Osteoblast (primary cell): ENCODE data around the gene ST3GAL3. TPM values are rescaled to one million over a fixed set of nuclear protein-coding genes. Genes with fewer than 3 reads are reported as not detected.
A peak's percentile ranks its signal among the peaks of the same experiment; 100 is the strongest.

ENCODE experiments used
- DNase-seq: peaks from one replicate; pipeline ENCODE4 v3.0.0; 2011; ENCODE audit warnings: low spot score, mixed read lengths; ENCODE audit not compliant: insufficient read length; ENCODE audit errors: missing footprints
- H2AFZ ChIP-seq: 2 replicates; pipeline ENCODE4 v1.6.0; 2011; ENCODE audit warnings: mild to moderate bottlenecking, low read length
- H3K27ac ChIP-seq: 2 replicates; pipeline ENCODE4 v1.5.1; 2011; ENCODE audit warnings: mild to moderate bottlenecking, low read depth, low read length, moderate library complexity
- H3K27me3 ChIP-seq: 2 replicates; pipeline ENCODE4 v1.6.0; 2012; ENCODE audit warnings: mild to moderate bottlenecking, control low read depth, inconsistent platforms, low read length, moderate library complexity; ENCODE audit not compliant: insufficient read depth
- H3K36me3 ChIP-seq: 2 replicates; pipeline ENCODE4 v1.5.1; 2011; ENCODE audit warnings: mild to moderate bottlenecking, low read length, control low read depth, moderate library complexity; ENCODE audit not compliant: insufficient read depth
- H3K4me1 ChIP-seq: 2 replicates; pipeline ENCODE4 v1.5.1; 2011; ENCODE audit warnings: mild to moderate bottlenecking, low read length, control low read depth, moderate library complexity; ENCODE audit not compliant: insufficient read depth
- H3K4me2 ChIP-seq: 2 replicates; pipeline ENCODE4 v1.6.0; 2011; ENCODE audit warnings: mild to moderate bottlenecking, low read length; ENCODE audit not compliant: insufficient read depth
- H3K4me3 ChIP-seq: fragments of 200-600 bp; sonication (generic); 3 replicates; pipeline ENCODE4 v1.5.1; 2012; ENCODE audit warnings: mild to moderate bottlenecking, low read length, inconsistent platforms; ENCODE audit not compliant: insufficient read depth
- H3K79me2 ChIP-seq: 2 replicates; pipeline ENCODE4 v1.6.0; 2012; ENCODE audit warnings: mild to moderate bottlenecking, low read length, control low read depth, inconsistent platforms; ENCODE audit not compliant: insufficient read depth
- H3K9me3 ChIP-seq: 2 replicates; pipeline ENCODE4 v1.5.1; 2011; ENCODE audit warnings: low read depth, low read length, control low read depth
- H4K20me1 ChIP-seq: 2 replicates; pipeline ENCODE4 v1.6.0; 2012; ENCODE audit warnings: mild to moderate bottlenecking, low read length, control low read depth; ENCODE audit not compliant: insufficient read depth
- CTCF ChIP-seq: IDR thresholded peaks from 2 replicates; pipeline ENCODE4 v1.5.1; 2011; ENCODE audit warnings: mild to moderate bottlenecking, low read depth, low read length, moderate library complexity; ENCODE audit errors: extremely low read depth
- total RNA-seq: library from RNA; depleted of rRNA; stranded (reverse); fragments of >200 nt; gene quantifications from 2 replicates; pipeline ENCODE4 v1.2.3, GENCODE V29; 2012

Gene ST3GAL3
- total RNA-seq, 1 donor: 18.5 TPM

GRCh38 chr1:43763497-43763973 is 56.2 kb downstream of the ST3GAL3 start:
- Histone ChIP-seq H3K4me1 (peaks cover 14% of the 10 kb centered on the region), H3K27ac (no peak overlapping the region), H3K27me3 (no peaks in the 10 kb centered on the region), H3K9me3 (no peaks in the 10 kb centered on the region), H4K20me1 (peaks cover 2% of the 10 kb centered on the region), H3K79me2 (peaks cover 27% of the 10 kb centered on the region), H2AFZ (no peak overlapping the region), H3K4me3 (no peak overlapping the region), H3K4me2 (no peak overlapping the region), H3K36me3 (no peaks in the 10 kb centered on the region)
- peak; percentile 97 for TF ChIP-seq CTCF
- DNase-seq: peak; percentile 95

DNA sequence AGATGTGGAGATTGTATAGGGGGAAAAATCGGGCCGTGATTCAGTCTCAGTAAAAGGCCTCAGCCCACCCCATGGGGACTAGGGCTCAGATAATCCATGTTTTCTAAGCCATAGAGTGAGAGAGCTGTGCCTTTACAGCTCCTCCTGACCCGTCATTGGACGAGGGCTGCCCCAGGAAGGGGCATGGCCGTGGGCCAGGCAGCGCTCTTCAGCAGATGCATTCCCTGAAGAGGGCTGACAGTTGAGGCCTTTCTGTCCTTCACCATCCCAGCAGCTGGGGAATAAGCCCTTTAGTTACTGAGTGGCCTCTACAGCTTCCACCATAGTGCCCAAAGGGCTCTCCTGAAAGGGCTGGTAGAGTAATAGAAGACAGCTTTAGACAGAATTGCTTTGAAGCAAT is 57.2 kb downstream of the ST3GAL3 start:
- no peak for DNase-seq
- Histone ChIP-seq H3K79me2 (peaks cover 27% of the 10 kb centered on the region), H3K4me1 (peaks cover 14% of the 10 kb centered on the region), H3K27me3 (no peaks in the 10 kb centered on the region), H3K4me3 (no peak overlapping the region), H2AFZ (no peak overlapping the region), H3K4me2 (no peak overlapping the region), H4K20me1 (peaks cover 2% of the 10 kb centered on the region), H3K9me3 (no peaks in the 10 kb centered on the region), H3K36me3 (no peaks in the 10 kb centered on the region), H3K27ac (no peak overlapping the region)
- no peak for TF ChIP-seq CTCF

- H2AFZ ChIP-seq: no peak overlapping the region
- DNase-seq: no peak
- H4K20me1 ChIP-seq: peaks cover 2% of the 10 kb centered on the region
- H3K9me3 ChIP-seq: no peaks in the 10 kb centered on the region
- no peak overlapping the region for H3K4me3 ChIP-seq
- H3K4me1 ChIP-seq: peaks cover 6% of the 10 kb centered on the region
- TF ChIP-seq CTCF: no peak
- H3K36me3 ChIP-seq: no peaks in the 10 kb centered on the region
- H3K27ac ChIP-seq: no peak overlapping the region
- peaks cover 30% of the 10 kb centered on the region for H3K79me2 ChIP-seq
- no peak overlapping the region for H3K4me2 ChIP-seq
- no peaks in the 10 kb centered on the region for H3K27me3 ChIP-seq
Measured at GRCh38 chr1:43766086-43766784, 58.9 kb downstream of the ST3GAL3 start.

GRCh38 chr1:43766818-43767525 is 59.6 kb downstream of the ST3GAL3 start:
- Histone ChIP-seq H4K20me1 (peaks cover 2% of the 10 kb centered on the region), H2AFZ (no peak overlapping the region), H3K4me1 (peaks cover 6% of the 10 kb centered on the region), H3K9me3 (no peaks in the 10 kb centered on the region), H3K4me3 (no peak overlapping the region), H3K79me2 (peaks cover 30% of the 10 kb centered on the region), H3K4me2 (no peak overlapping the region), H3K27me3 (no peaks in the 10 kb centered on the region), H3K27ac (no peak overlapping the region), H3K36me3 (no peaks in the 10 kb centered on the region)
- DNase-seq: peak; percentile 54
- no peak for TF ChIP-seq CTCF
